EH (cell line): ENCODE data around the gene HAND2.

Experiments
- DNase-seq: peaks from one replicate; pipeline ENCODE4 v3.0.0-alpha.2; 2015; ENCODE audit warnings: low read depth

Gene HAND2

DNA sequence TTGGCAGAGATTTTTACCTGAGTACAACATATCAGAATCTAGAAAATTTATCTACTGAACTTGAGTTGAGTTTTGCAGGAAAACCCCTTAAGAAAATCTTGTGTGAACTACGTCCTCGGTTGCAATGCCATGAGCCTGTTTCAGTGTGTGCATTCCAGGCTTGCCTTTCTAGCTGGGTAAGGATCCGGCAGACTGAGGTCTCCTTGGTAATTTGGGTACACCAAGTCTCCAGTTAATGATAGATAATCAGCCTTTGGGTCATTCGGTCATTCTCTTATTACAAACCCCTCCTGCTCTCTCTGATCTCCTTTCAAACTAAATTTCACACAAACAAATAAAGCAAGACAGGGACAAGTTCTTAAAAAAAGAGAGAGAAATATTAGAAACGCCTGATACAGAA, 5.9 kb upstream of the HAND2 start:
- DNase-seq: no peak

DNA sequence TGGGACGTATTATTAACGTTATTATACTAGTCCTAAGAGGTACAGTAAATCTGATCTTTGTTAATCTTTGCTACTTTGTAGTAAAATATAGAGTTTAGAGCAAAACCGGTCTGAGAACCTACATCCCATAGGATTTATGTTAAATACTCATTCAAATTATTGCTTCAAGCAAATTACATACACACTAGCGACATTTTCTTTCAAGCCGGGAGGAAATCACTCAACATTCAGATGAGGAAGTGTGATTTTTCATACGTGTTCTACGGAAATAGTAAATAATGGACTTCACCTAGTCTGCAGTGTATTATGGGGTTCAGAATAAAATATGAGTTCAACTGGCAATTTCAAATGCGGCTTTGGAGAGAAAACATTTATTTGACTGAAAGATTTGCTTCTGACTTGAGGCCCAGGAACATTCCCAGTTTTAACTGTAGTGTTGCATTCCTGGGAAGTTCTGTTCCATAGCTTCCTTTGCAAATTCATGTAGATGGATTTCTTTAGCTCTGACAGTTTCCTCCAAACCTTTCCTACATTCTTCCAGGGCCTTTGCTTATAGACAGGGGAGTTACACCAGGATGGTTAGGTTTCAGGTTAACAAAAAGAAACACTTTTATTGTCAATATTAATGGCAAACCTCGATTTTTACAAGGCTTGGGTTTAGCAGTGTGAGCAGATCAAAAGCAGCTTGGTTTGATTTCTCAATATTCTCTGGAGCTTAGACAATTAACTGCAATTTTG, 5.3 kb upstream of the HAND2 start:
- no peak for DNase-seq

DNA sequence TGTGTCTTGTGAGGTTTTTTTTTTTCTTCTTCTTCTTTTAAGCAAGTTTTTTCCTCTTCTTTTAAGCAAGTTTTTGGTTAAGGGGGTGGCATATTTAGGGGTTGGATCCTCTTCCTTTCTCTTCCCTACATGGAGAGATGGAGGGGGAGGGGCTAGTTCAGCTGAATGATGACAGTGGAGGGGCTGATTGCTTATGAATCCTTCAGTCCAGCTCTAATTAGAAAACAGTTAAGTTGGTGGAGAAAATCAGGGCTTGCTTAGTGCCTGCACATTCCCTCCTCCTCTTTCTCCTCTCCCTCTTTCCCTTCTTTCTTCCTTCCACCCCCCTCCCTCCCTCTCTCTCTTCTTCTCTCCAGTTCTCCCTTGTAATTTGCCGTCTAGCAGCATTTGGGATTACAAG, 4.4 kb upstream of the HAND2 start:
- DNase-seq: no peak

DNA sequence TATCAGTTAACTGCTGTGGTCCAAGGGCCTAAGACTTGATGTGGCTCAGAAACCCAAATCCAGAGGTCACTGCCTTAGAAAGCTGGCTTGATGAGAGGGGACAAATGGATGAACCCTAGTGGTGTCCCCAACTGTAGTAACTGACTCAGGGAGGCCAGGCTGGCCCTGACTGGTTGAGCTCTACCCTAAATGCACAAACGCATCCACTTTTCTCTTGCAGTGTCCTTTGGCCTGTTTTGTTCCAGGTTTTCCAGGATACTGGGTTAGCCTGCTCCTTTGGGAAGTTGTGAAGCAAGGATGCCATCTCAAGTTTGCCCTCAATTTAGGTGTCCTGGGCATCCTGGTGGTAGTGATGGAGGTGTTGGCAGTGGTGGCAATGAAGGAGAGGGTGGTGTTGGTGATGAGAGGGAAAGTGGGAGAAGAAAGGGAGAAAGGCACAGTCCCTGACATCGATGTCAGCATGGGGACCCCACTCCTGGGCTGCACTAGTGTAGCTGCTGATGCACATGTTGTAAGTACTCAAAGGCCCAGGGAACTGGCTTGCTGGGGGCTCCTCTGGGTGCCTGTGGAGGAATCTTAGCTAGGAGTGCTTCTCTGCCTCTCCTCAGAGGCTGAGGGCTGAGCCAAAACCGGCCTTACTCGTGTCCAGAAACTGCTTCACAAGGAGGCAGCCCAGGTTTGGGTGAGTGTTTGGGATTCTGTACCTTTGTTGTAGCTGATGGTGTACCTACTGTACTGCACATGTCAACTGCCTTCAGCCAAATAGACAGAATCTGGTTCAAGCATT, 2.9 kb upstream of the HAND2 start:
- no peak for DNase-seq

DNA sequence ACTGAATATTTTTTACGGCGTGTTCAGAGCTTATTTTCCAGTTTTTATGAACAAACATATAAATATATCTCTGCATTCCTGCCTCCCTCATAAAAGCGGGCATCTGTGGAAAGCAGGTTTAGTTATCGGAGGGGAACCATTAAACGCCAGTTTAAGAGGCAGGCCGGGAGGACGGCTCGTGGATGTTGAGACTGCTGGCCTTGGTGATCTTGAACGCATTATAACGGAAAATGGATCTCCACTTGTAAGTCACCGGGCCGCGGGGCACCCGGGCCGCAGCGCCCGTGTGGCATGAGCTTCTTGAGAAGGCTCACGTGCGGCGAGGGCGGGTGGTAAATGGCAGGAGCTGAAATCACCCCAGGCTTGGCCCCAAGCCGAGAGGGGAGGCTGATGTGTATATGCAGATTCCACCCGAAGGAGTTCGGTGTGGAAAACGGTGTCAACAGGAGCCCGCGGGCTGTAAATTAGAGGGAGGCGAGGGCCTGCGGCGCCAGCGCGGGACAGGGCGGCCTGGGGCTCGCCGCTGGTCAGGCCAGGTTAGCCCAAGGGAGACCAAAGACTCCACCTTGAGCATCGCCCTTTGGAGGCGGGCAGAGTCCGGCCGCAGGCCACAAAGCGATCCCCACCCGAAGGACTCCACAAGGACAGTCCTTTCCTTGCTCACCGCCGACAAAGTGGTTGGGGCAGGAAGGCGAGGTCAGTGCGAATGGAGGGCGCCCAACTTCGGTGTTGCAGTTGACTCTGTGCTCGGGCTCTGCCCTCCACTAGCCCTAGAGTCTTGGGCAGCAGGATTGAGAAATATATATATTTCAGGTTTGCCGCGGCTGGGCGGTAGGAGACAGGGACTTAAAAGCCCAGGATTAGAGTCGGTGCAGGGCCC, 1.3 kb upstream of the HAND2 start:
- DNase-seq: no peak

DNA sequence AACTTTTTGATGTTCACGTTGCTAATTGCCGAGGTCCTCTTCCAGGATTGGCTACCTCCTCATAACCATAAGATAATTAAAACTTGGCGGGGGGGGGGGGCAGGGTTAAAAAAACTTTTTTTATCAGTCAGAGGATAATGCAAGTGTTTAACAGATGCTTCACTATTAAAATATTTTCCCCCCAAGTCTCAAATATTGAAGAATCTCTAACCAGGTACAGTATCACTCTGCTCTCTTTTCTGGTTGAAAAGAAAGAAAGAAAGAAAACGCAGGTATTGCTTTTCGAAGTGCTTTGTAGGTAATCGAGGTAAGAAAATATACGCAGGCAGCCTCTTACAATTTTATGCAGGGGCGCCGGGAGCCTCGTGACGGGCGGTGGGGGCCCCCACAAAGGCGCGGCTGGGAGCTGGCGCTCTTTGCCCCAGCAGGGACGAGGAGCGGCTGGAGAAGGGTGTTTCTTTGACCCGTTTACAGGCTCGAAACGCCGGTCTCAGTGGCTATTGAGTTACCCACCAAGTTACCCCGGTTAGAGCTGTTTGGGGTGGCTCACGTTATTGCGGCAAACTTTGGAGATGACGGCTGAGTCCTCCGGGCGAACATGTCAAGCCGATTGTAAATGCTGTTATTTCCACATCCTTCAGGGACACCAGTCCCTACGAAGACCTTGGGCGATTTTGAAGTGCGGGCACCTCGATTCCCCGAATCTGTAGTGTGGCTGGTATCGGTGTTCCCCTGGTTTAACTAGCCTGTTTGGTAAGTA, 477 bp upstream of the HAND2 start:
- DNase-seq: no peak

DNA sequence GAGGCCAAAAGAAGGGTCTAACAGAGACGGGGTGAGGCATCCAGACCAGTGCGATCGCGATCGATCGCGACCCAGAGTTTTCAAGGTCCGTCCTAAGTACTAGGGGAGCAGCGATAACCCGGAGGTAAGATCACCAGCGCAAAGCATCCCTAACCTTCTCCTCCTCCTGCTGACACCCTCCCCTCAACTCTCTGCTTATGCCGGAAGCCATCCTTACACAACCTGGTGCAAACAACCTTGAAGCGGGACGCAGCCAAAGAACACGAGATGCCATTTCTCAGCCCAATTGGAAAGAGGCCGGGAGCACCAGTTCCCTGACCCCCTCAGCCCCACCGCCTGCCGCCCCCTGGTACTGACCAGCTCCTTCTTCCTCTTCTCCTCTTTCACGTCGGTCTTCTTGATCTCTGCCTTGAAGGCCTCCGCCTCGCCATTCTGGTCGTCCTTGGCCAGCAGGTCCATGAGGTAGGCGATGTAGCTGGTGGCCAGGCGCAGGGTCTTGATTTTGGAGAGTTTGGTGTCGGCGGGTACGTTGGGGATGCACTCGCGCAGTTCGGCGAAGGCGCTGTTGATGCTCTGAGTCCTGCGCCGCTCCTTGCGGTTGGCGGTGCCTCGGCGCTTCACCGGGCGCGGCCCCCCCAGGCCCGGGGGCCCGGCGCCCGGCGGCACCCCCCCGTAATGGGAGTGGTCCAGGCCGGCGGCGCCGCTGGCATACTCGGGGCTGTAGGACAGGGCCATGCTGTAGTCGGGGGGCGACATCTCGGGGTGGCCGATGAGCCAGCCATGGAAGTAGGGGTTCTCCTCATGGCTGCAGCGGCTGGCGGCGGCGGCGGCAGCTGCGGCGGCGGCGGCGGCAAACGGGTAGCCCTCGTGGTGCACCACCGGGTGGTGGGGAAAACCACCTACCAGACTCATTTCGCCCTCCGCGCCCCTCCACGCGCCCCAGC, 1.4 kb downstream of the HAND2 start:
- DNase-seq: peak; percentile 14

DNA sequence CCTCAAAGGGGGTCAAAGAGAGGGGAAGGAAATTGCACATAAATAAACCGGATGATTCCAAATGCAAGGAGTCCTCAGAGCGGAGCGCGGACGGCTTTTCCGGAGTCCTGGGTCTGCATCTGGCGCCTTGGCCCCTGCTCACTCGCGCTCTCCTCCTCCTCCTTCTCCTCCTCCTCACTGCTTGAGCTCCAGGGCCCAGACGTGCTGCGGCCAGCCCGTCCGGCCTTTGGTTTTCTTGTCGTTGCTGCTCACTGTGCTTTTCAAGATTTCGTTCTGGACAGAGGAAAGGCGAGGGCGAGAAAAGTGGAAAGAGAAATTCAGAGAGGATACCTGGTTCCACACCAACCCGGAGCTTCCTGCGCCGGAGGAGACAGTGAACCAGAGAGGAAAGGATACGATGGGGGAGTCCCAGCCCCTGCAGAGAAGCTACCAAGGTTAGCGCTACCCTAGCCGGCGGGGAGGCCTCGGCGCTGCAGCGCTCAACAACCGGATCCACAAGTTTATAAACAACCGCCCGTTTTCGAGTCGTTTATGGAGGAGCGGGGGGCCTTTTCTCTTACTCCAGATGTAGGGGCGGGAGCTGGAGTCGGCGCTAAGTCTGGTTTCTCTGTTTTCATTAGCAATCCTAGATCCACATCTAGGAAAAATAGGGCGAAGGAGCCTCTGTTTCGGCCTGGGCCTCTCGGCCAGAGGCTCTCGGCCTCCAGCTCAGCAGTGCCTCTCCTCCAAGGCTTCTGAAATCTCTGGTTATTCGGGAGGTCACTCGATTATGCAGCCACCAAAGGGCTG, 2.7 kb downstream of the HAND2 start:
- peak; percentile 11 for DNase-seq

DNA sequence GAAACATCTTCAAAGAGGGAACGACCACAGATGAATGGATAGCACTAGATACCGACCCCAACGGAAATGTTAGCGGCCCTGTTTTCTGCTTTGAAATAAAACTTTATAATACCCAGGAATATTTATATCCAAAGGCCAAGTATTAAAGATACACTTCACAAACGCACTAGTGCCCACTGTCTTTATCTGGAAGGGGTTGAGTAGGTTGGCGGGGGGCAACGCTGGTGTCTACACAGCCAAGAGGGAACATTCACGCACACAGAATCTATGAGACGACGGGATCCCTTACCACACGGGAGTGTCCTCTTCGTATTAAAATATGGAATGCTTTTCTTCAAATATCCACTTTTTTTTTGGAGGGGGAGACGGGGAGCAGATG, 3.3 kb downstream of the HAND2 start:
- DNase-seq: no peak

DNA sequence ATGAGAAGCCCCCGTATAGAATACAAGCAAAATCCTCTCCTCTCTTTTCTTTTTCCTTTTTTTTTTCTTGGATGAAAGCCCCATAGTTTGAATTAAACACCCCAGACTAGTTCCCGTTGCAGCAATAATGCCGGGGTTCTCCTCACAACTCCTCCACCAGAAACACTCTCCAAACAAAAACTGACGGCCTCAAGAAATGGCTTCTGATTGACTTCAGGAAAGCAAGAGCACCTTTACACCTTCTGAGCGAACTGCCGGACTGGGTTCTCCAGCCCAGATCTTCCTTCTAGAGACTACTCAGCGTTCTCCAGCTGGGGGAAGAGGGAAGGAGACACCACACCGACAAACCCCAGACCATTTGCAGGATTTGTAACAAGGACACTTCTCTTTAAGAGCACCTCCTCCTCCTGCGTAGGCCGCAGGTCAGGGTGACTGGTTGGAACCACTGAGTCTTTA, 4.0 kb downstream of the HAND2 start:
- no peak for DNase-seq

DNA sequence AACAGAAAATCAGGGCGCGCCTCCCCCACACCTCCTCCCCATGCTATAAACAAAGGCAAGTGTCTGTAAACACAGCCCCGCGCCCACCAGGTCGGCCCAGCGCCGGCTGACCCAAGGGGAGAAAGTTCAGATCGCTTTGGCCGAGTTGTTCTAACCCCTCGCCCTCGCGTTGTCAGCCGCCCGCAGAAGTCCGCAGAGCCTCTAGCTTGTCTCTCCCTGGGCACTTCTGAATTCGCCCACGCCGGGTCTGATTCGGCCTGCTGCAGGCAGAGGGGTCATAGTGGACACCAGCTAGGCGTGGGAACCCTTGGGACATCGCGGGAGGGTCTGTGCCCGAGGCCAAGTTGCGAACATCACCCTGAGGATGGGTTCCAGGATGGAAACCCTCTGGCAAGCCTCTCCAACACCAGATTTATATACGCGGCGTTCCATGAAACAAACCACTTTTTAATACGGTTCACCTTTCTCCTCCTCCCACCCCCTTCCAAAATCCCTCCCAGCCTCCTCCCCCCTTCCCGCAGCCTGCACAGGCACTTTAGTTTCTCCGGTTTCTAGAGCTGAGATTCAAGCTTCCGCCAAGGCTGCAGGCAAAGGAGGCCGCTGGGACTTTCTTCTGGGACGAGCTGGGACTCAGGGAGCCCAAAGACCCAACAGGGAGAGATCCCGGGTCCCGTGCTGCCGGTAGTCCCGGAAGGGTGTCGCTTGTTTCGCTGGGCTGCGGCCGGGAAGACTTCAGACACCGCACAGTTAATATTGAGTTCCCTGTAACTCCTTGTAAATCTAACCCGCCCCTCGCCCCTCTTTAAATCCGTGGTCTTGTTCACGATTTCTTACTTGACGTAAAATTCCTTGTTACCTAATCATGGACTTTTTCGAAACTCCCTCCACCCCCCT, 4.7 kb downstream of the HAND2 start:
- DNase-seq: no peak

DNA sequence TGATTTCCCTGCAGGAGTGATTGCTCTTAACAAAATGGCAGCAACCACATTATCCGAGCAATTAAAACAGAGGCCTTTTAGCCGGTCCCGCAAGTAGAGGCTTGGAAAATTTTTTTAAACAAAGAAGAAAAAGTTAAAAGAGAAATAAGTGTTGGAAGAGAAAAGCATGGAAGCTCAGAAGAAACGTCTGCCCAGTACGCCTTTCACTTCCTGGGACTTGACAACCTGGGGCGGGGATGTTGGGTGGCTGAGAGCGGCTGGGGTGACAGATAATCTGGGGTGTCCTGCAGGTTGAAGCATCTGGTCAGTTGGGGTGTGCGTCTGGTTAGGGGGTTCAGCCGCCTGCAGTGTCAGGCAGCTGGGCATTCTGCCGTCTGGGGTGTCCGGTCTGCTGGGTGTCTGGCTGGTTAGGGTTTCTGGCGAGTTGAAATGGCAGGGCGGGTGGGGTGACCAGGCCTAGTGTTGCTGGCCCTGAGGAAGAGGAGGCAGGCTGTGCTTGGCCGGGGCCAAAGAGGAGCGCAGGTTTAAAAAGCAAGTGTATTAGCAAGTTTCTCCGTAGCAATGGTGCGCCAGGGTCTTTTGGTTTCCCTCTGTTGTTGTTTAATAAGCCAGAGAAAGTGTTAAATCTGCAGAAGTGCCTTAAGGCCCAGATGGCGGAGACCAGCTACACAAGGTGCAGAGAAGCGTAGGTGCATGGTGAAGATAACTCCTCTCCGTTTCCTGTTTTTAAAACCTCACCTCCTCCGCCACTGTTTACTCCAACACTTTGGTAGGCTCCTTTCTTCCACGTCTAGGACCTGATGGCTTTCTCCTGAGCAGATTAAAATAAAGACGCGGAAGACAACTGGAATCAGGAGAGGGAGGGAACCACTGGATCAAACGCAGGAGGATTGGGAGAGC, 5.6 kb downstream of the HAND2 start:
- no peak for DNase-seq

DNA sequence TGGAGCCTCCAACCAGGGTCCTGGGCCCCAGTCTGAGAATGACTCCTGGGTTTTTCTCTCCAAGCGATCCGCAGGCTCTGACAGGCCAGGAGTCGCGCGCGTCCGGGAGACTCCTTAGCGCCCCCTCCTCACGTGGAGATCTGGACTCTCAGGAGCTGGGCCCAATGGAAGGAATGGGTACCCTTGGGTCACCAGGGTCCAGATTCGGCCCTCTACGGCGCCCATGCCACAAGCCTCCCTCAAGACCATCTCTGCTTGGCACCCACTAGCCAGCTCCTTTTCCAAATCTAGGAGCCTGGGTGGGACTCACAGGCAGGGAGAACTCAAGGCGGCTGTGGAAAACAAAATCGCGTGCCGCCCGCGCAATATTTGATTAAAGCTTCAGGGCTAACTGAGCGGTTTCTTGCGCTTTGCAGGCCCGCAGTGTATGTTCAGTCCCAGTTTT, 7.1 kb downstream of the HAND2 start:
- no peak for DNase-seq

DNA sequence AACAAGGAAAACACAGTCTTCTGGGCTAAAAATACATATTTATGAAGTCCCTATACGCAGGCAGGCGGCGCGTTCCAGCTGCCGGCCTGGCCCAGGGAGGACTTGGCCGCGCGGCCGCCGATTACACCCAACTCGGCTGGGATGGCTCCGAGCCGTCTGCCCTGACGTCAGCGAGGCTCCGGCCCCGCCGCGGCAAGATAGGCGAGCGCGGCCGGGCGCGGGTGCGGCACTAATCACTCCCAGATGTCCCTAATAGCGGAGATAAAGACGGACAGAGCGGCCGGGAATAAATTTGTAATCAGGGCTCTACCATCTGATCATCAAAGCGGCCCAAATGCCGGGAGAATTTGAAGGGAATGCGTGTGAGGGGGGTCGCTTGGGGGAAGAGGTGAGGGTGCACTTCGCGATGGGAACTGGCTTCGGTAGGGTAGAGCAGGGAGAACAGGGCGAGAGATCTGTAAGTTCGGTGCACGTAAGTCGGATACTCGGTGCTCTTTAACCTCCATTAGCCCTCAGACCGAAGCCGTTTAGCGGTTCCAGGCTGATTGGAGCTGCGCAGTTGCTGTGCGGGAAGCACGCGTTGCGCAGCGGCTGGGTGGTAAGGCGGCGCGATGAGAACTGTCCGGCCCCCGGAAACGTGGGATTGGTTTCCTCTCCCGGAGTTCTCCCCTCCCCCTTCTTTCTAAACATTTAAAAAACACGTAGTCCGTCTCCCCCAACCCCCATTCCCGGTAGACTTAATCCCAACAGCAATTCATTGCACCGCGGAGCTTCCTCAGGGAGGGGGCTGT, 7.7 kb downstream of the HAND2 start:
- DNase-seq: peak; percentile 89

DNA sequence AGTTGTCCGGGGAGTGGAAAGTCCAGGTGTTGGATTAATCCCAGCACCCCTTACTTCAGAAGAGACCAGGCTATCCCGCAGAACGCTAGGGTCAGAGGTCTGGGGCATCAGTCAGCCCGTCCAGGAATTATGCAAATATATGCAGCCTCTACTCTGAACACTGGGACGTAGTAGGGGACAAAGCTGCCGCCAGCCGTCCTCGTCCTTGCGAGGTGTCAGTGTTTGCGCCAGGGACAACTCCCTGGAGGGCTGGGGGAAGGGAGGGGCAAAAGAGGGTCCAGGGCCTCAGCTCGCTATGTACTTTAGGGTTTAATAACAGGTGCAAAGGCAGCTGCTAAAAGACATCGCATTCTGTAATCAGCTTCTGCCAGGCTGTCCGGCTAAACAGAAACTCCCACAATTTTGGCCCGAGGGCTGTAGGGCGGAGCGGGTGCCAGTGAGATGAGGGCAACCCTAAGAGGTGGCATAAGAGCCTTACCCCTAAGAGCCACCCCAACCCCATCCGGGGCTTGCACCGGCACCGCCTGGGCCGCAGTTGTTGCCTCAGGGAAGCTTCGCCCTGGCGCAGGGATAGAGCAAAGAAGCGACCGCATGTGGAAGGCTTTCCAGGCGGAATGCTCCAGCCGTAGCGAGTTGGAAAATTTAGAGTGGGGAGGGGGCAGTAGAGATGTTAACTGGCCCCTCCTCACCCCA, 8.4 kb downstream of the HAND2 start:
- no peak for DNase-seq

DNA sequence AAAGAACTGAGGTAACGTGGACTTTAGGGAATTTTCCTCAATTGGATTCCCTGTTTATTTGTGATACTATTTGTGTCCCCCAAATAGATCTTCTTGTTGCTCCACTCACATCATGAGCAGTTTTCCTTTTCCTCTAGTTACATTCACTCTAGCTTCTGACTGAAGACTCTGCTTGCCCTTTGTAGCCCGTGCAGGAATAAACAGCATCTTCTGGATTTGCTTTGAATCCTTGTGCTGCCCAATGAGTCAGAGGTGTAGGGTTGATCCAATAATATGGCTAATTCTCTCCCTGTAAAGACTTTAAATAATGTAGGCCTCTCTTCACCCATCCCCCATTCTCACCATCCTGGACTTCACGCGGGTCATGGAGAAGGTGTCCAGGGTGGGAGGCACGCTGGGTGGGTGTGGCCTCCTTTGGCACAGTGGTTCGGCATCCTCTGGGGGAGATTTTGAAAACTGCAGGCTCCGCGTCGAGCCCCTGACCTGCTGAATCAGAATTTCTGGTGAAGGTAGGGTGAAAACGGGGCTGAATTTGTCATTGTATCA, 9.0 kb downstream of the HAND2 start:
- no peak for DNase-seq
